ENCODE results near the gene IYD. TPM values are rescaled to one million over a fixed set of nuclear protein-coding genes. Genes with fewer than 3 reads are reported as not detected.

The IYD gene
- total and polyA plus RNA-seq, 2 donors from 2014 or later = 2.3 to 6.0 TPM

DNA sequence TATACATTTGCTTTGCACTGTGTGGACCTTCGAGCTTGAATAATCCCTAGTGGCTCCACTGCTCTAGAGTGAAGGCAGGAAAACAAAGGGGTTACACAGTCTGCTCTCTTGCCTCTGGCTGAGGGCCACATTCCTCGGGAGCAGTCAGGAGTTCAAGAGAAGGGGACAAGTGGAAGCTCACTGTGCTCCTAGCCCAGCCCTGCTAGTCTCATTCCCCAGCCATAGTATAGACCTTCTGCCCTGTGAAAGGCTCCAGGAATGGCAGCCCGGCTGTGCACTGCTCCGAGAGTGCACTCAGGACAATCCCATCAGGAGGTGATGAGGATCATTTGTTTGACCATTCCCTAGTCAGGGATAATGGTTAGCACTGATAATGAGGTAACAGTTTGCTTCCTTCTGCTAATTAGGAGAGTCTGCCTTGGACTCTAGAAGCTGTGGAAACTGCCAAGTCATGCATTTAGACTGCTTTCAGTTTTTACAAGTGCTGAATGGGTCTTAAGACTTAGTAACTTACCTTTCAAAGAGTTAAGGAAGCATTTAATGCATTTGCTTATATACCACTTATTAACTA, 8.5 kb downstream of the IYD start:
- H3K4me1 ChIP-seq (ENCODE audit: control insufficient read depth in 2 of 3, insufficient read depth in 2 of 3, low read depth in 1 of 3, low read length in 3 of 3) = peaks cover 4 to 25% (median 11%) of the 10 kb centered on the region in 3 donors
- no peak for FAIRE-seq
- TF ChIP-seq, protein P1, sequence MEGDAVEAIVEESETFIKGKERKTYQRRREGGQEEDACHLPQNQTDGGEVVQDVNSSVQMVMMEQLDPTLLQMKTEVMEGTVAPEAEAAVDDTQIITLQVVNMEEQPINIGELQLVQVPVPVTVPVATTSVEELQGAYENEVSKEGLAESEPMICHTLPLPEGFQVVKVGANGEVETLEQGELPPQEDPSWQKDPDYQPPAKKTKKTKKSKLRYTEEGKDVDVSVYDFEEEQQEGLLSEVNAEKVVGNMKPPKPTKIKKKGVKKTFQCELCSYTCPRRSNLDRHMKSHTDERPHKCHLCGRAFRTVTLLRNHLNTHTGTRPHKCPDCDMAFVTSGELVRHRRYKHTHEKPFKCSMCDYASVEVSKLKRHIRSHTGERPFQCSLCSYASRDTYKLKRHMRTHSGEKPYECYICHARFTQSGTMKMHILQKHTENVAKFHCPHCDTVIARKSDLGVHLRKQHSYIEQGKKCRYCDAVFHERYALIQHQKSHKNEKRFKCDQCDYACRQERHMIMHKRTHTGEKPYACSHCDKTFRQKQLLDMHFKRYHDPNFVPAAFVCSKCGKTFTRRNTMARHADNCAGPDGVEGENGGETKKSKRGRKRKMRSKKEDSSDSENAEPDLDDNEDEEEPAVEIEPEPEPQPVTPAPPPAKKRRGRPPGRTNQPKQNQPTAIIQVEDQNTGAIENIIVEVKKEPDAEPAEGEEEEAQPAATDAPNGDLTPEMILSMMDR (IDR thresholded peaks at IDR 0.05; ENCODE audit: borderline replicate concordance, extremely low read depth, insufficient read depth) = no peak
- H3K4me3 ChIP-seq (ENCODE audit: low read length in 3 of 3) = peak overlapping the region in 2 of 3 donors; percentile 49 to 53
- no peak overlapping the region for H3K9ac ChIP-seq (ENCODE audit: low read length in 3 of 3)
- H3K9me3 ChIP-seq (ENCODE audit: control insufficient read depth in 2 of 3, insufficient read depth in 1 of 3, low read length in 3 of 3) = no peaks in the 10 kb centered on the region
- peak overlapping the region; percentile 20 to 80 for H3K27ac ChIP-seq (ENCODE audit: low read depth in 2 of 2, low read length in 2 of 2)
- intact Hi-C loops (cut with DNase I) = no loop called here
- no peaks in the 10 kb centered on the region for H3K27me3 ChIP-seq (ENCODE audit: control insufficient read depth, insufficient read depth, low read length)
- H3K36me3 ChIP-seq (ENCODE audit: control insufficient read depth in 2 of 3, insufficient read depth in 3 of 3, low read length in 3 of 3) = no peaks in the 10 kb centered on the region
- DNase-seq = peak; percentile 77 to 96 (median 86)

DNA sequence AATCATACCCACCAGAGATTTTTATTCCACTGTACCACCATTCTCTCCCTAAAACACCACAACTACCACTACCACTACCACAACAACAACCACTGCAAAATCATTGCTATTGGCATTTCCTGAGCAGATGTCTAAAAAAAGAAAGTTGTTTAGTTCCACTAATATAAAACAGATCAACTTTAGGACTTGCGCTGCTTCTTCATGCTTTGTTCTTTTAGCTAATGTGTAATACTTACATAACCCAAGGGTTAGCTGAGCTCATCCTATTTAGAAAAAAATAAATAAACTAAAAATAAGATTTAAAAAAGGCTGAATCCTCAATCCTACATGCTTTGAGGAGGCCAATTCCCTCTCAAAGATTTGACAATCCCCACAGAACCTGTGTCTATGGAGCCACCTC, 11.4 kb downstream of the IYD start:
- no peak overlapping the region for H3K27ac ChIP-seq (ENCODE audit: low read depth in 2 of 2, low read length in 2 of 2)
- H3K4me1 ChIP-seq (ENCODE audit: control insufficient read depth in 2 of 3, insufficient read depth in 2 of 3, low read depth in 1 of 3, low read length in 3 of 3) = peaks cover 4 to 21% (median 5%) of the 10 kb centered on the region in 3 donors
- no peak for FAIRE-seq

DNA sequence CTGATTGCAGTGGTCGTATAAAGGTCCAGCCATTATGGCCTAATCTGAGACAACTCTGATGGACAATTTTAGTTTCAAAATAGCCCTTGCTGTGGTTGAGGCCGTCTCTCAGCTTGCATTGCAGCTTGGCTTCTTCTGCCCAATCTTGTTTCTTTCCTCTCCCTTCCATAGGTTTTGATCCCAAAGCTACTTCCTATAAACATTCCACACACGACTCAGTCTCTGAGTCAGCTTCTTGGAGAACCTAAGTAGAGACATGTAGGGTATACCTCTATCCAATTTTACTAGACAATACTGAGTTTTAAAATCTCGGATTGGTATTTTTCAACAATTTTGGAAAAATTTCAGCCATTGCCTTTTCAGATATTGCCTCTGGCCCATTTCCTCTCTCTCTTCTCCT, 13.4 kb downstream of the IYD start:
- TF ChIP-seq, protein P1 (IDR thresholded peaks at IDR 0.05; ENCODE audit: borderline replicate concordance, extremely low read depth, insufficient read depth) = no peak
- Histone ChIP-seq H3K4me1 (ENCODE audit: control insufficient read depth in 2 of 3, insufficient read depth in 2 of 3, low read depth in 1 of 3, low read length in 3 of 3) (peaks cover 3 to 11% (median 4%) of the 10 kb centered on the region in 3 donors), H3K27ac (ENCODE audit: low read depth in 2 of 2, low read length in 2 of 2) (no peak overlapping the region), H3K4me3 (ENCODE audit: low read length in 3 of 3) (no peak overlapping the region), H3K9me3 (ENCODE audit: control insufficient read depth in 2 of 3, insufficient read depth in 1 of 3, low read length in 3 of 3) (no peaks in the 10 kb centered on the region), H3K27me3 (ENCODE audit: control insufficient read depth, insufficient read depth, low read length) (no peaks in the 10 kb centered on the region), H3K36me3 (ENCODE audit: control insufficient read depth in 2 of 3, insufficient read depth in 3 of 3, low read length in 3 of 3) (no peaks in the 10 kb centered on the region), H3K9ac (ENCODE audit: low read length in 3 of 3) (no peak overlapping the region)
- DNase-seq (no peak), FAIRE-seq (no peak)
- intact Hi-C loops (cut with DNase I) = no loop called here

More for the DNA sequence above, 11.4 kb downstream of the IYD start:
- H3K27me3 ChIP-seq (ENCODE audit: control insufficient read depth, insufficient read depth, low read length) = no peaks in the 10 kb centered on the region
- intact Hi-C loops (cut with DNase I) = no loop called here
- no peaks in the 10 kb centered on the region for H3K9me3 ChIP-seq (ENCODE audit: control insufficient read depth in 2 of 3, insufficient read depth in 1 of 3, low read length in 3 of 3)
- TF ChIP-seq, protein P1 (IDR thresholded peaks at IDR 0.05; ENCODE audit: borderline replicate concordance, extremely low read depth, insufficient read depth) = no peak
- no peaks in the 10 kb centered on the region for H3K36me3 ChIP-seq (ENCODE audit: control insufficient read depth in 2 of 3, insufficient read depth in 3 of 3, low read length in 3 of 3)
- H3K4me3 ChIP-seq (ENCODE audit: low read length in 3 of 3) = no peak overlapping the region
- no peak overlapping the region for H3K9ac ChIP-seq (ENCODE audit: low read length in 3 of 3)
- no peak for DNase-seq

DNA sequence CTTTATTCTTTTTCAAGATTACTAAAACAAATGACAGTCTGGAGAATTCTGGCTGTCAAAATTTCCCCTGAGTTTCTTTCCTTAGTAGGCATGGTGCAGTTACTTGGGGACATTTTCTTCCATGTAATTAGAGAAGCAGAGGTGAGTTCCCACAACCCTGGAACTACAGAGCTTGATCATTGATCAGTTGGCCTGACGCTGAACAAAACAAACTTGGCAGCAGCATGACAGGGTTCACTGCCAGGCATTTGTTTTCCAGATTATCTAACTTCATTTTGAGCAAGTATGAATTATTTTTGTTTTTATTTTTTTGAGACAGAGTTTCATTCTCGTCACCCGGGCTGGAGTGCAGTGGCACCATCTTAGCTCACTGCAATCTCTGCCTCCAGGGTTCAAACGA, 22.6 kb downstream of the IYD start:
- Histone ChIP-seq H3K4me1 (ENCODE audit: control insufficient read depth in 2 of 3, insufficient read depth in 2 of 3, low read depth in 1 of 3, low read length in 3 of 3) (no peaks in the 10 kb centered on the region), H3K27ac (ENCODE audit: low read depth in 2 of 2, low read length in 2 of 2) (no peak overlapping the region), H3K4me3 (ENCODE audit: low read length in 3 of 3) (no peak overlapping the region), H3K36me3 (ENCODE audit: control insufficient read depth in 2 of 3, insufficient read depth in 3 of 3, low read length in 3 of 3) (no peaks in the 10 kb centered on the region), H3K9me3 (ENCODE audit: control insufficient read depth in 2 of 3, insufficient read depth in 1 of 3, low read length in 3 of 3) (no peaks in the 10 kb centered on the region), H3K9ac (ENCODE audit: low read length in 3 of 3) (no peak overlapping the region), H3K27me3 (ENCODE audit: control insufficient read depth, insufficient read depth, low read length) (no peaks in the 10 kb centered on the region)
- no peak for DNase-seq
- intact Hi-C loops (cut with DNase I) = loop anchor here (10.0 kb wide), 1 partner anchor 307 kb away; no protein-coding TSS in a partner anchor
- no peak for FAIRE-seq
- TF ChIP-seq, protein P1 (IDR thresholded peaks at IDR 0.05; ENCODE audit: borderline replicate concordance, extremely low read depth, insufficient read depth) = no peak
